Ishikawa (cell line): ENCODE results near the gene UNC5C.

Experiments
- CEBPB ChIP-seq: IDR thresholded peaks from 2 replicates; pipeline ENCODE4 v1.6.1; 2012
- CREB1 ChIP-seq: IDR thresholded peaks from 2 replicates; pipeline ENCODE4 v1.6.1; 2012; ENCODE audit warnings: low read depth
- EP300 ChIP-seq: IDR thresholded peaks from 2 replicates; pipeline ENCODE4 v1.6.1; 2012; ENCODE audit warnings: borderline replicate concordance
- RAD21 ChIP-seq: IDR thresholded peaks from 2 replicates; pipeline ENCODE4 v1.6.1; 2012; ENCODE audit warnings: low read depth
- REST ChIP-seq: IDR thresholded peaks from 2 replicates; pipeline ENCODE4 v1.6.1; 2012; ENCODE audit warnings: low read depth, mild to moderate bottlenecking
- TAF1 ChIP-seq: IDR thresholded peaks from 2 replicates; pipeline ENCODE4 v1.6.1; 2012; ENCODE audit warnings: low read depth, mild to moderate bottlenecking
- TEAD4 ChIP-seq: IDR thresholded peaks from 2 replicates; pipeline ENCODE4 v1.6.1; 2012
- YY1 ChIP-seq: IDR thresholded peaks from 2 replicates; pipeline ENCODE4 v1.6.1; 2012; ENCODE audit warnings: low read depth
- ZBTB7A ChIP-seq: IDR thresholded peaks from 2 replicates; pipeline ENCODE4 v1.6.1; 2012; ENCODE audit warnings: low read depth
- TF ChIP-seq, protein P1 (sequence below): IDR thresholded peaks from 2 replicates; pipeline ENCODE4 v1.6.1; 2012
- TF ChIP-seq, protein P2 (sequence below): IDR thresholded peaks from 2 replicates; pipeline ENCODE4 v1.6.1; 2012

- no peak for TF ChIP-seq REST
- TF ChIP-seq EP300: no peak
- TF ChIP-seq, protein P1, sequence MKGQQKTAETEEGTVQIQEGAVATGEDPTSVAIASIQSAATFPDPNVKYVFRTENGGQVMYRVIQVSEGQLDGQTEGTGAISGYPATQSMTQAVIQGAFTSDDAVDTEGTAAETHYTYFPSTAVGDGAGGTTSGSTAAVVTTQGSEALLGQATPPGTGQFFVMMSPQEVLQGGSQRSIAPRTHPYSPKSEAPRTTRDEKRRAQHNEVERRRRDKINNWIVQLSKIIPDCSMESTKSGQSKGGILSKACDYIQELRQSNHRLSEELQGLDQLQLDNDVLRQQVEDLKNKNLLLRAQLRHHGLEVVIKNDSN: no peak
- TF ChIP-seq CREB1: no peak
- TF ChIP-seq, protein P2, sequence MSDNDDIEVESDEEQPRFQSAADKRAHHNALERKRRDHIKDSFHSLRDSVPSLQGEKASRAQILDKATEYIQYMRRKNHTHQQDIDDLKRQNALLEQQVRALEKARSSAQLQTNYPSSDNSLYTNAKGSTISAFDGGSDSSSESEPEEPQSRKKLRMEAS: no peak
- no peak for TF ChIP-seq CEBPB
- TF ChIP-seq RAD21: no peak
- TF ChIP-seq TEAD4: no peak
- TF ChIP-seq TAF1: no peak
- no peak for TF ChIP-seq YY1
- TF ChIP-seq ZBTB7A: no peak
Observed at GRCh38 chr4:95216636-95217035, 332.1 kb downstream of the UNC5C start.
